GM21528 (cell line): ENCODE data around the gene UBE2QL1.
"Not testable (repeated sequence)": the region's sequence is repeated elsewhere in the genome, so short reads cannot be mapped to it uniquely, and the experiment has no call there.

Experiments
- ATAC-seq: cut with Tn5 transposase; IDR thresholded peaks from one replicate; pipeline ENCODE4 v1.9.1; 2021; ENCODE audit warnings: mild to moderate bottlenecking, moderate library complexity; ENCODE audit not compliant: unreplicated experiment, low FRiP score

Gene UBE2QL1

GRCh38 chr5:6493681-6494454, 45.2 kb downstream of the UBE2QL1 start:
- no peak for ATAC-seq

- ATAC-seq: no peak
Observed at GRCh38 chr5:6494939-6495338, 46.3 kb downstream of the UBE2QL1 start.

- ATAC-seq: no peak
Observed at GRCh38 chr5:6495433-6496206, 47.0 kb downstream of the UBE2QL1 start.

- peak; percentile 93 for ATAC-seq
Observed at GRCh38 chr5:6496207-6496584, 47.5 kb downstream of the UBE2QL1 start.

- no peak for ATAC-seq
Observed at GRCh38 chr5:6496636-6497035, 48.0 kb downstream of the UBE2QL1 start.

GRCh38 chr5:6497262-6497661, 48.6 kb downstream of the UBE2QL1 start:
- ATAC-seq: no peak

- no peak for ATAC-seq
Observed at GRCh38 chr5:6498968-6499367, 50.3 kb downstream of the UBE2QL1 start.

- no peak for ATAC-seq
Observed at GRCh38 chr5:6501701-6502100, 53.0 kb downstream of the UBE2QL1 start.

GRCh38 chr5:6502421-6502820, 53.8 kb downstream of the UBE2QL1 start:
- no peak for ATAC-seq

- no peak for ATAC-seq
Observed at GRCh38 chr5:6503342-6503741, 54.7 kb downstream of the UBE2QL1 start.

- no peak for ATAC-seq
Observed at GRCh38 chr5:6504677-6505415, 56.2 kb downstream of the UBE2QL1 start.

- ATAC-seq: no peak
Observed at GRCh38 chr5:6505416-6505755, 56.7 kb downstream of the UBE2QL1 start.

GRCh38 chr5:6505783-6506557, 57.3 kb downstream of the UBE2QL1 start:
- no peak for ATAC-seq

GRCh38 chr5:6506611-6507010, 58.0 kb downstream of the UBE2QL1 start:
- no peak for ATAC-seq

- no peak for ATAC-seq
Observed at GRCh38 chr5:6508931-6509330, 60.3 kb downstream of the UBE2QL1 start.

GRCh38 chr5:6510132-6510531, 61.5 kb downstream of the UBE2QL1 start:
- ATAC-seq: no peak

GRCh38 chr5:6510973-6511372, 62.3 kb downstream of the UBE2QL1 start:
- ATAC-seq: no peak

GRCh38 chr5:6515812-6516211, 67.2 kb downstream of the UBE2QL1 start:
- ATAC-seq: not testable (repeated sequence)

- ATAC-seq: no peak
Observed at GRCh38 chr5:6516823-6517222, 68.2 kb downstream of the UBE2QL1 start.

GRCh38 chr5:6517510-6517909, 68.9 kb downstream of the UBE2QL1 start:
- ATAC-seq: no peak
